NCI-H1105 (cell line): ENCODE data around the gene CMTM4.

ENCODE experiments used
- DNase-seq: peaks from one replicate; lab custom pipeline; 2025; lab: John Stamatoyannopoulos, UW

Gene CMTM4

DNA sequence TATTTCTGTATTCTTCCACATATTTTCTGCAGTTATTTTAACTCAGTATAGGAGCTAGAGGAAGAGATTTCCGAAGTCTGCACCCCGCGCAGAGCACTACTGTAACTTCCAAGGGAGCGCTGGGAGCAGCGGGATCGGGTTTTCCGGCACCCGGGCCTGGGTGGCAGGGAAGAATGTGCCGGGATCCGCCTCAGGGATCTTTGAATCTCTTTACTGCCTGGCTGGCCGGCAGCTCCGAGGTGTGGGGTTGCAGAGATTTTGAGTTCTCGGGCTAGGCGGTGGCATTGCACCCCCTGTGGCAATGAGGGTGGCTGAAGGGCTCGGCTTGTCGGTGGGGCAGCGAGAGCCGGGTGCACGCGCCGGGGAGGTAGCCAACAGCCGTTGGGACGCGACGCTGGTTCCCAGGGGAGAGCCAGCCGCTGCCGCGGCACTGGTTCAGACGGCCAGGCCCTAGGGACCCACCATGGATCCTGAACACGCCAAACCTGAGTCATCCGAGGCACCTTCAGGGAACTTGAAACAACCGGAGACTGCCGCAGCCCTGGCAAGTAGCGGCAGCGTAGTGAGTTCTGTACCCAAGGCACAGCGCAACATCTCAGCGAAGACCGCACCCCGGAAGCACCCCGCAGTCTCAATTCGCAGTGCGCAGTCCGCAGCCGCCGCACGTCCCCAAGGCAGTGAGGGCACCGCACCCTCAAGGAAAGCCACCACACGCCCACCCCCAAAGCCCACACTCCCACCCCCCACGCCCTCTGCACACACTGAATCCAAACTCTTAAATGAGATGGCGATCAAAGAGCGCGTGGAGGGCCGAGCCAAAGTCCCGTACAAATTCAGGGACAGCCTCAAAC is 130.3 kb downstream of the CMTM4 start, which contains the start of gene CMTM1:
Gene CMTM1 (plus strand): TSS at position 389 of the 851 bp plus-strand sequence. CDS start 75 bp downstream, at position 464.
- DNase-seq: no peak
